Eye (tissue), 1 donor: Measurements from ENCODE around the gene TAPBPL.

Source experiments
- DNase-seq: peaks from one replicate; pipeline ENCODE4 v3.0.0-alpha.2; 2015

Gene TAPBPL

GRCh38 chr12:6437586-6437985, 14.3 kb upstream of the TAPBPL start:
- no peak for DNase-seq

- no peak for DNase-seq
These were observed 13.5 kb upstream of the TAPBPL start for GRCh38 chr12:6438345-6438744.

GRCh38 chr12:6440391-6440790, 11.5 kb upstream of the TAPBPL start:
- no peak for DNase-seq

- no peak for DNase-seq
These were observed 9.0 kb upstream of the TAPBPL start for GRCh38 chr12:6442836-6443235.

GRCh38 chr12:6443361-6443983, 8.4 kb upstream of the TAPBPL start:
- DNase-seq, result no peak

GRCh38 chr12:6444031-6444430, 7.8 kb upstream of the TAPBPL start:
- no peak for DNase-seq

- no peak for DNase-seq
These were observed 6.8 kb upstream of the TAPBPL start, which contains the start of gene CD27 for GRCh38 chr12:6444704-6445688. TSS of gene CD27 (plus strand) at chr12:6444955. CDS start at chr12:6445096, 141 bp downstream.

- DNase-seq, result peak; percentile 65
These were observed 1.6 kb upstream of the TAPBPL start for GRCh38 chr12:6450091-6450868.

GRCh38 chr12:6450869-6451347, 934 bp upstream of the TAPBPL start:
- DNase-seq, result no peak

- DNase-seq, result peak; percentile 49
These were observed 552 bp downstream of the TAPBPL start for GRCh38 chr12:6452245-6452943.

GRCh38 chr12:6452944-6453630, 1.2 kb downstream of the TAPBPL start:
- no peak for DNase-seq

GRCh38 chr12:6457220-6457945, 5.5 kb downstream of the TAPBPL start:
- DNase-seq, result no peak

- no peak for DNase-seq
These were observed 6.6 kb downstream of the TAPBPL start for GRCh38 chr12:6458281-6459003.

- DNase-seq, result no peak
These were observed 7.1 kb downstream of the TAPBPL start for GRCh38 chr12:6459004-6459337.

- DNase-seq, result no peak
These were observed 9.0 kb downstream of the TAPBPL start for GRCh38 chr12:6460751-6461371.

- DNase-seq, result no peak
These were observed 9.8 kb downstream of the TAPBPL start for GRCh38 chr12:6461401-6462233.

GRCh38 chr12:6462234-6462995, 10.6 kb downstream of the TAPBPL start:
- DNase-seq, result no peak

- no peak for DNase-seq
These were observed 11.4 kb downstream of the TAPBPL start for GRCh38 chr12:6463216-6463615.
